CD4-positive, alpha-beta T cell (primary cell): ENCODE measurements around the gene TMEFF2. TPM values are rescaled to one million over a fixed set of nuclear protein-coding genes. Genes with fewer than 3 reads are reported as not detected.

Experiments
- ATAC-seq: fragments of 200-7000 bp; cut with Tn5 transposase; one replicate; pipeline ENCODE4 v1.10.0; 2022; ENCODE audit warnings: mild to moderate bottlenecking; ENCODE audit not compliant: poor library complexity
- CTCF ChIA-PET: fragments of 350-600 bp; sonication (Branson Sonifier 250); formaldehyde crosslinking; loops from one replicate; lab custom pipeline; 2021; ENCODE audit warnings: antibody characterized with exemption, inconsistent platforms; lab: Charles Lee
- POLR2A ChIA-PET: fragments of 350-600 bp; sonication (Branson Sonifier 250); formaldehyde crosslinking; loops from one replicate; lab custom pipeline; 2021; ENCODE audit warnings: antibody characterized with exemption, inconsistent platforms; lab: Charles Lee
- DNase-seq, 14 experiments: peaks; one replicate each; pipeline ENCODE4 v3.0.0-alpha.2; 2013 to 2020; ENCODE audit warnings: mixed read lengths in 2 of 14
- H3K27ac ChIP-seq, 2 donors: one replicate each; pipeline versions ENCODE4 v1.5.1 to v1.7.0; 2013; ENCODE audit warnings: low read length in 2 of 2, low read depth in 1 of 2, mild to moderate bottlenecking in 1 of 2
- H3K27me3 ChIP-seq, 2 experiments: 1 replicate in 1 of 2; 2 replicates in 1 of 2; pipeline versions ENCODE4 v1.6.1 to v1.7.0; 2013; ENCODE audit warnings: low read length in 2 of 2, control low read depth in 1 of 2, mild to moderate bottlenecking in 1 of 2, moderate library complexity in 1 of 2; ENCODE audit not compliant: insufficient read depth in 2 of 2, control insufficient read depth in 1 of 2
- H3K36me3 ChIP-seq: one replicate; pipeline ENCODE4 v1.6.1; 2013; ENCODE audit warnings: low read length, control low read depth; ENCODE audit not compliant: insufficient read depth
- H3K4me1 ChIP-seq: one replicate; pipeline ENCODE4 v1.6.1; 2013; ENCODE audit warnings: low read length, control low read depth; ENCODE audit not compliant: insufficient read depth
- H3K4me3 ChIP-seq: one replicate; pipeline ENCODE4 v1.5.1; 2013; ENCODE audit warnings: mild to moderate bottlenecking, low read length, moderate library complexity
- H3K9me3 ChIP-seq, 2 experiments: 1 replicate in 1 of 2; 2 replicates in 1 of 2; pipeline versions ENCODE4 v1.6.1 to v1.7.0; 2013; ENCODE audit warnings: low read length in 2 of 2, mild to moderate bottlenecking in 2 of 2, control low read depth in 1 of 2, moderate library complexity in 1 of 2; ENCODE audit not compliant: control insufficient read depth in 1 of 2, insufficient read depth in 1 of 2
- H3K27ac Mint-ChIP-seq: one replicate; pipeline ENCODE4 v1.8.0; 2020; ENCODE audit warnings: mixed read lengths
- H3K27me3 Mint-ChIP-seq: one replicate; pipeline ENCODE4 v1.8.0; 2021; ENCODE audit warnings: mixed read lengths
- H3K36me3 Mint-ChIP-seq: one replicate; pipeline ENCODE4 v1.8.0; 2021; ENCODE audit warnings: low read depth, mixed read lengths
- H3K4me1 Mint-ChIP-seq: one replicate; pipeline ENCODE4 v1.8.0; 2021; ENCODE audit warnings: low read depth, mixed read lengths
- H3K4me3 Mint-ChIP-seq: one replicate; pipeline ENCODE4 v1.8.0; 2020; ENCODE audit warnings: mild to moderate bottlenecking, mixed read lengths
- H3K9me3 Mint-ChIP-seq: one replicate; pipeline ENCODE4 v1.8.0; 2020; ENCODE audit warnings: mixed read lengths
- intact Hi-C, 2 experiments: fragments of 100-400 bp; cut with DNase I in 1 of 2; cut with micrococcal nuclease in 1 of 2; formaldehyde crosslinking; loops; one replicate each; pipeline versions ENCODE4 v1.15.1 to v1.9.0; 2023 to 2025; cut with DNase I, micrococcal nuclease
- total RNA-seq, 174 experiments: library from RNA in 2 of 174; stranded (reverse) in 2 of 174; gene quantifications; one replicate each; pipeline ENCODE4 v1.2.3 and lab custom pipeline; 2021 to 2026
- TF ChIP-seq, protein P1 (sequence below): fragments of 200-600 bp; IDR thresholded peaks from one replicate; pipeline ENCODE4 v1.8.0; 2022; ENCODE audit warnings: antibody characterized with exemption, mild to moderate bottlenecking

Gene TMEFF2
- total RNA-seq, 2 experiments from 2014 or later, result not detected

DNA sequence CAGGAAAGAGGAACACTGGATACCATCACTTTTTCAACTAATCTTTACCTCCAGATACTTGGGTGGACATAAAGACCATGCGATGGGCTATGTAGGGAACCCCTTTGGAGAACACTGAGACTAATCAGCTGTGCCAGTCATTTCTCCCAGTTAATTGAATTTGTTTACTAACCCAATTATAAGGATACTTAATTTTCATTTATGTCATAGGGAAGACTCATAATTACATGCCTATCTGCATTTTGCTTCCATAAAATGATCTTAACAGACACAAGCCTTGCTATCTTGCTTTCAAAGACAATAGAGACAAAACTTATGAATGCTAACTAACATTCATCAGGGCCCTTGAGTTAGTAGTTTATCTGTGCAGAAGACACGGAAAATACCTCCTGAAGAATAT, 279.0 kb downstream of the TMEFF2 start:
- ATAC-seq (no peak), DNase-seq (no peak)
- TF ChIP-seq, protein P1, sequence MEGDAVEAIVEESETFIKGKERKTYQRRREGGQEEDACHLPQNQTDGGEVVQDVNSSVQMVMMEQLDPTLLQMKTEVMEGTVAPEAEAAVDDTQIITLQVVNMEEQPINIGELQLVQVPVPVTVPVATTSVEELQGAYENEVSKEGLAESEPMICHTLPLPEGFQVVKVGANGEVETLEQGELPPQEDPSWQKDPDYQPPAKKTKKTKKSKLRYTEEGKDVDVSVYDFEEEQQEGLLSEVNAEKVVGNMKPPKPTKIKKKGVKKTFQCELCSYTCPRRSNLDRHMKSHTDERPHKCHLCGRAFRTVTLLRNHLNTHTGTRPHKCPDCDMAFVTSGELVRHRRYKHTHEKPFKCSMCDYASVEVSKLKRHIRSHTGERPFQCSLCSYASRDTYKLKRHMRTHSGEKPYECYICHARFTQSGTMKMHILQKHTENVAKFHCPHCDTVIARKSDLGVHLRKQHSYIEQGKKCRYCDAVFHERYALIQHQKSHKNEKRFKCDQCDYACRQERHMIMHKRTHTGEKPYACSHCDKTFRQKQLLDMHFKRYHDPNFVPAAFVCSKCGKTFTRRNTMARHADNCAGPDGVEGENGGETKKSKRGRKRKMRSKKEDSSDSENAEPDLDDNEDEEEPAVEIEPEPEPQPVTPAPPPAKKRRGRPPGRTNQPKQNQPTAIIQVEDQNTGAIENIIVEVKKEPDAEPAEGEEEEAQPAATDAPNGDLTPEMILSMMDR, result no peak
- Mint-ChIP-seq H3K27ac (no peak overlapping the region), H3K36me3 (no peaks in the 10 kb centered on the region), H3K9me3 (no peaks in the 10 kb centered on the region), H3K4me1 (no peaks in the 10 kb centered on the region), H3K27me3 (peaks cover 6% of the 10 kb centered on the region), H3K4me3 (no peak overlapping the region)
- Histone ChIP-seq H3K4me1 (no peaks in the 10 kb centered on the region), H3K4me3 (no peak overlapping the region), H3K9me3 (no peaks in the 10 kb centered on the region), H3K36me3 (no peaks in the 10 kb centered on the region), H3K27ac (no peak overlapping the region), H3K27me3 (peaks cover 0 to 6% of the 10 kb centered on the region in 2 experiments)
- intact Hi-C loops, result no loop called here
- ChIA-PET CTCF (no interaction called here), POLR2A (no interaction called here)

DNA sequence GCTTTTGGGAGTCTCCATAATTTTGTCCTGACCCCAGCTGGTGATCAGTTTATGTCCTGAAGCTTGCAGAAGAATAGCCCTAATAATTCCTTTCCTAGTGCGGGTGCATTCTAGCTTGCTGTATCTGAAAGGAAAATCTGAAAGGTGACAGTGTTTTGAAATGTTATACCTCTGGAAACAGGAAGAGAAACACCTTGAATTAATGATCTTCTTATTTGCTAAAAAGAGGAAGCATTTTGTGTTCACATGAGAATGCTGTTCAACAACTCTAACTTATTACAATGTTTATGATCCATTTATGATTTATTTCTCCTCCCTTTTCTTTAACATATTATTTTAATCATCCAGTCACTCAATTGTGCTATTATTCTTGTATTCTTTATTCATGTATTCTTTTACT, 280.9 kb downstream of the TMEFF2 start:
- H3K9me3 ChIP-seq, result no peaks in the 10 kb centered on the region
- no peak for ATAC-seq
- H3K27ac Mint-ChIP-seq, result no peak overlapping the region
- H3K36me3 ChIP-seq, result no peaks in the 10 kb centered on the region
- TF ChIP-seq, protein P1, result no peak
- intact Hi-C loops, result no loop called here
- H3K4me3 Mint-ChIP-seq, result no peak overlapping the region
- H3K36me3 Mint-ChIP-seq, result no peaks in the 10 kb centered on the region
- DNase-seq, result no peak
- CTCF ChIA-PET, result no interaction called here
- peaks cover 6% of the 10 kb centered on the region for H3K27me3 Mint-ChIP-seq
- peaks cover 0 to 6% of the 10 kb centered on the region in 2 experiments for H3K27me3 ChIP-seq
- POLR2A ChIA-PET, result no interaction called here
- H3K4me3 ChIP-seq, result no peak overlapping the region
- H3K4me1 Mint-ChIP-seq, result no peaks in the 10 kb centered on the region
- no peaks in the 10 kb centered on the region for H3K9me3 Mint-ChIP-seq
- no peaks in the 10 kb centered on the region for H3K4me1 ChIP-seq
- no peak overlapping the region for H3K27ac ChIP-seq

DNA sequence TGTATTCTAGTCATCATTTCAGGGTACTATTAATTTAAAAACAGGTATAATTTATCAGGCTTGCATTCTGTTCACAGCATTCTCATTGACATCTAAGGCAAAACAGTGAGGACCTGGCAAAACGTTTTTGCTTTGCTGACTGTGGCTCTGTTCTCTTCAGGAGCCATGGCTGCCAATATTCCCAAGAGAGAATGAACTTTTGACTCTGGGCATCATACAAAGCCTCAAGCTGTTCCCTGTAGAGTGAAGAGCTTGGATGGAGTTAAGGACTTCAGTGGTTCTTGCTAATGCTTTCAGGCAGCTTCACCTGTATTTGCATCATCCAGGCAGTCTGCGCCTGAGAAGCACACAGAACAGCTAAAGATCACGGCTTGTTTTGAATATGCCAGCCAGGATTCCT, 282.0 kb downstream of the TMEFF2 start:
- no peak overlapping the region for H3K4me3 Mint-ChIP-seq
- POLR2A ChIA-PET, result no interaction called here
- H3K9me3 ChIP-seq, result no peaks in the 10 kb centered on the region
- no peak overlapping the region for H3K27ac ChIP-seq
- no peaks in the 10 kb centered on the region for H3K4me1 Mint-ChIP-seq
- no peaks in the 10 kb centered on the region for H3K4me1 ChIP-seq
- intact Hi-C loops, result no loop called here
- H3K36me3 Mint-ChIP-seq, result no peaks in the 10 kb centered on the region
- H3K9me3 Mint-ChIP-seq, result no peaks in the 10 kb centered on the region
- ATAC-seq (no peak), DNase-seq (no peak)
- TF ChIP-seq, protein P1, result no peak
- H3K27me3 ChIP-seq, result peaks cover 0 to 6% of the 10 kb centered on the region in 2 experiments
- no peaks in the 10 kb centered on the region for H3K36me3 ChIP-seq
- peaks cover 6% of the 10 kb centered on the region for H3K27me3 Mint-ChIP-seq
- CTCF ChIA-PET, result no interaction called here
- no peak overlapping the region for H3K27ac Mint-ChIP-seq
- H3K4me3 ChIP-seq, result no peak overlapping the region
